ENCODE results near the gene NEBL.

- TF ChIP-seq POLR2A (IDR thresholded peaks at IDR 0.05) (no peak), CTCF (IDR thresholded peaks at IDR 0.05) (no peak)
Measured at GRCh38 chr10:20883552-20883951, 13.6 kb downstream of the NEBL start.
